A673 (cell line): ENCODE data around the gene EPB41L3.

Experiments
- EZH2 ChIP-seq: fragments of 200-600 bp; sonication (generic); IDR thresholded peaks from 2 replicates; pipeline ENCODE4 v1.6.1; 2017; ENCODE audit warnings: borderline replicate concordance, low read depth, mild to moderate bottlenecking, mixed read lengths, antibody characterized with exemption, low read length; ENCODE audit not compliant: poor library complexity, severe bottlenecking
- TF ChIP-seq, protein P1 (sequence below): fragments of 300-800, 200-600 bp; sonication (generic); conservative IDR thresholded peaks from 2 replicates; pipeline ENCODE4 v1.5.1; 2017; ENCODE audit warnings: low read depth, mild to moderate bottlenecking, antibody characterized with exemption, low read length, moderate library complexity, mixed read lengths

DNA sequence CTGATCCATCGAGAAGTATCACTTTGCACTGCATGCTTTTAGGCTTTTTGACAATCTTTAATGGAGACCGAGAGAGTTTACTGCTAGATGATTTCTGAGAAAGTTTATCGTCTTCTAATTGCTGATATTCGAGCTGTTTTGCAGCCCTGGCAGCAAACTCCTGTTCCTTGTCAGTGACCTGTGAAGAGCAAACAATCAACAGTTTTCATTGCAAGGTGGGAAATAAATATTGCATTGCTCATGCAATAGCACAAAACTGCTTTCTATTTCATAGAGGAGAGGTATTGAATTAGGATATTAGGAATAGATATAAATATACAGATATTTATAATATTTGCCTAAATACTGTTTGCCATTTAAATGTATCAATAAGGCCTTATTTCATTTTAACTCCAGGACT lies 65.5 kb downstream of the EPB41L3 start:
- TF ChIP-seq, protein P1, sequence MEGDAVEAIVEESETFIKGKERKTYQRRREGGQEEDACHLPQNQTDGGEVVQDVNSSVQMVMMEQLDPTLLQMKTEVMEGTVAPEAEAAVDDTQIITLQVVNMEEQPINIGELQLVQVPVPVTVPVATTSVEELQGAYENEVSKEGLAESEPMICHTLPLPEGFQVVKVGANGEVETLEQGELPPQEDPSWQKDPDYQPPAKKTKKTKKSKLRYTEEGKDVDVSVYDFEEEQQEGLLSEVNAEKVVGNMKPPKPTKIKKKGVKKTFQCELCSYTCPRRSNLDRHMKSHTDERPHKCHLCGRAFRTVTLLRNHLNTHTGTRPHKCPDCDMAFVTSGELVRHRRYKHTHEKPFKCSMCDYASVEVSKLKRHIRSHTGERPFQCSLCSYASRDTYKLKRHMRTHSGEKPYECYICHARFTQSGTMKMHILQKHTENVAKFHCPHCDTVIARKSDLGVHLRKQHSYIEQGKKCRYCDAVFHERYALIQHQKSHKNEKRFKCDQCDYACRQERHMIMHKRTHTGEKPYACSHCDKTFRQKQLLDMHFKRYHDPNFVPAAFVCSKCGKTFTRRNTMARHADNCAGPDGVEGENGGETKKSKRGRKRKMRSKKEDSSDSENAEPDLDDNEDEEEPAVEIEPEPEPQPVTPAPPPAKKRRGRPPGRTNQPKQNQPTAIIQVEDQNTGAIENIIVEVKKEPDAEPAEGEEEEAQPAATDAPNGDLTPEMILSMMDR = no peak
- no peak for TF ChIP-seq EZH2
